Skin of body (tissue), 2 donors: ENCODE results near the gene HNF4A. TPM values are rescaled to one million over a fixed set of nuclear protein-coding genes. Genes with fewer than 3 reads are reported as not detected.

ENCODE experiments used
- DNase-seq: peaks from one replicate; lab custom pipeline; 2025; lab: John Stamatoyannopoulos, UW
- total RNA-seq: library from RNA; depleted of rRNA; stranded (reverse); fragments of >200 nt; gene quantifications from one replicate; pipeline ENCODE4 v1.2.3, GENCODE V29; 2014

Gene HNF4A
- total RNA-seq, 1 donor from 2014 or later, result 0.10 TPM

- no peak for DNase-seq
Observed at GRCh38 chr20:44405785-44406571, 50.5 kb downstream of the HNF4A start.

DNA sequence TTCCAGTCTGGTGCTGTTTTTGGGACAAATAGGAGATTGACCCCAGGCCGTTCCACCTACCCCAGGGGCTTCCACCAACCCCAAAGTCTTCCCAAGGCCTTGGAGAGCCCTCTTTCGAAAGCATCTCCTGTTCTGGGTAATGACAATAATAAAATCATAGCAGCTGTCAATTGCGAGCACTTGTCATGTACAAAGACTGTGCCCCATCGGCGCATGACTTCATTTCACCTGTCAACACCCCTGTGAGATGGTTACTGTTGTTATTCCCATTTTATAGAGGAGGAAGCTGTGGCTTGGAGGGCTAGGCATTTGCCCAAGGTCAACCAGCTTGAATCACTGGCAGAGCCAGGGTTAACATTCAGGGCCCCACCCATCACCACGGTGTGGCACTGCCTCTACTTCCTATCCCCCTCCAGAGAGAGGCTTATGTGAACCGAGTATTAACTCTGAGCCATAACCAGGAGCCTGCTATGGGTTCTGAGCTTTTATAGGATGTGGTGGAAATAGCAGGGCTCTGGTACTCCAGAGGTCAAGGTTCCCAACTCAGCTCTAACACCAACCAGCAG is 51.2 kb downstream of the HNF4A start:
- no peak for DNase-seq

DNA sequence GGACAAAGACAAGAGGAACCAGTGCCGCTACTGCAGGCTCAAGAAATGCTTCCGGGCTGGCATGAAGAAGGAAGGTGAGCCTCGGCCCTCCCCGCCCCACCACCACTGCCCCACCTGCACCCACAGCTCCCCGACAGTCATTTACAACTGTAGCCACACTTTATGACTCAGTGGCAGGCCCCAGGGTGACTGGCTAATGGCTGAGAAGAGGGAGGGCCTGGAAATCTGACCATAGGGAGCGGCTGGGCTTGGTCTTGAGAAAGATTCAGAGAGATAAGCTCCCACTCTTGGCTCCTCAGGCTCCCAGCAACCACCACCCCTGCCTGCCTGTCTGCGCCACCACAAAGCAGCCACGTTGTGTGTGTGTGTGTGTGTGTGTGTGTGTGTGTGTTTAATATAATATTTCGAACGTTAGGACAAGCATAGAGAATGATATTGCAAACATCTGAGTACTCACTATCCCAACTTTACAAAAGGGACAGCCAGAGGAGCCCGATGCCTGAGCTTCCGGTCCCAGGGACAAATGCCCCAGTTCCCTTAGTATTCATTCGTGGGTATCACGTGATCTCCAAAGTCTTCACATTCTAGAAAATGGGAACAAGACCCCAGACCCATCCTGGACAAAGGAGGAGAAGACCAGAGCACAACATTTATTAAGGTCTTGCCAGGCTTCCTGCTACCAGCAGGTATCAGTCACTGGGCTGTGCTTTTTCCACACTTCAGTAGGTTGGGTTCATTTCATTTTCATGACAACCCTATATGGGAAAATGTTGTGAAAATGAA is 52.1 kb downstream of the HNF4A start:
- DNase-seq, result no peak

GRCh38 chr20:44409132-44409600 is 53.7 kb downstream of the HNF4A start:
- no peak for DNase-seq

- no peak for DNase-seq
Observed at GRCh38 chr20:44410583-44411019, 55.1 kb downstream of the HNF4A start.

DNA sequence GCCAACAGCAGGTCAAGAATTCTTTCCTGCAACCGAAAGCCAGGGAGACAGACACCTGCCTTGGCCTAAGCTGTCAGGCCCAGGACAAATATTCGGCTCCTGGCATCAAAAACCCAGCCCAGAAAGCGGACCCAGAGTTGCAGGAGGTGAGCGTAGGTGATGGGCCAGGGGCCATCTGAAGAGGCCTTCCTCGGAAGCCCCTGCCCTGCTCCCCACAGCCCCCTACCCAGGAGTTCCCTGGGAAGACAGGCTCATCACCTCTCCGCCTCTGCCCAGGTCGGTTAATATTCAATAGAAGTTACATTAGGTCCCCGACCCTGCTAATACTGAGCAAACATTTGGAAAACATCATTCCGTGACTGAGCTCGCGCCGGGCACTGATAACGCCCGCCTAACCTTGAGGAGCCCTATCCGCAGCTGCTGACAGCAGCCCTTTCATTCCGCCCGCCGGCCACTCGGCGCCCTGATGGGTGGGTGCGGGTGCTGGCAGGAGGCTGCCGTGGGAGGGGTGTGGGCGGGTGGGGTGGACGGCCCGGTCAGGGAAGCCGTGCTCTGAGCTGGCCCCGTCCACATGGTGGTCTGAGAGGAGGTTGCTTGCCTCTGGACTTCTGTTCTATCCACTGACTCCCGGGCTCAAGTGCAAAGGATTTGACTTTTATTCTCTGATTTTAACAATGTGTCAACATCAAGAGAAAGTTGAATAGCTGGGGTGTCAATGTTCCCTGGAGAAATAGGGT is 55.7 kb downstream of the HNF4A start:
- no peak for DNase-seq

GRCh38 chr20:44411757-44412401 is 56.4 kb downstream of the HNF4A start:
- DNase-seq, result no peak

- DNase-seq, result no peak
Observed at GRCh38 chr20:44412402-44413144, 57.1 kb downstream of the HNF4A start.

GRCh38 chr20:44413575-44414345 is 58.3 kb downstream of the HNF4A start:
- DNase-seq, result no peak

GRCh38 chr20:44414346-44414714 is 58.8 kb downstream of the HNF4A start:
- no peak for DNase-seq

DNA sequence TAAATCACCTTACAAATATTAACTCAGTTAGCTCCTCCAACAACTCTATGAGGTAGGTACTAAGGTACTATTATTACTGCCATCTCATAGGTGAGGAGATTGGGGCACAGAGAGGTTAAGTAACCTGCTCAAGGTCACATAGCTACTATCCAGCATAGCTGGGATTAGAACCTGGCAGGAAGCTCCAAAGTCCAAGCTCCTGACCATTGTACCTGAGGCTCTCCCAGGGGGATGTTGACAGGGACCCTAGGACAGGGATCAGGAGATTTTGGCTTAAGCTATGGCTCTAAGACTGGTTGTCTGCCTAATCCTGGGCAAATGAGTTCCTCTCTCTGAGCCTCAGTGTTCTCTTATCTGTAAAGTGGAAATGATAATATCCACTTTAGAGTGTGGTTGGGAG is 59.3 kb downstream of the HNF4A start:
- no peak for DNase-seq

DNA sequence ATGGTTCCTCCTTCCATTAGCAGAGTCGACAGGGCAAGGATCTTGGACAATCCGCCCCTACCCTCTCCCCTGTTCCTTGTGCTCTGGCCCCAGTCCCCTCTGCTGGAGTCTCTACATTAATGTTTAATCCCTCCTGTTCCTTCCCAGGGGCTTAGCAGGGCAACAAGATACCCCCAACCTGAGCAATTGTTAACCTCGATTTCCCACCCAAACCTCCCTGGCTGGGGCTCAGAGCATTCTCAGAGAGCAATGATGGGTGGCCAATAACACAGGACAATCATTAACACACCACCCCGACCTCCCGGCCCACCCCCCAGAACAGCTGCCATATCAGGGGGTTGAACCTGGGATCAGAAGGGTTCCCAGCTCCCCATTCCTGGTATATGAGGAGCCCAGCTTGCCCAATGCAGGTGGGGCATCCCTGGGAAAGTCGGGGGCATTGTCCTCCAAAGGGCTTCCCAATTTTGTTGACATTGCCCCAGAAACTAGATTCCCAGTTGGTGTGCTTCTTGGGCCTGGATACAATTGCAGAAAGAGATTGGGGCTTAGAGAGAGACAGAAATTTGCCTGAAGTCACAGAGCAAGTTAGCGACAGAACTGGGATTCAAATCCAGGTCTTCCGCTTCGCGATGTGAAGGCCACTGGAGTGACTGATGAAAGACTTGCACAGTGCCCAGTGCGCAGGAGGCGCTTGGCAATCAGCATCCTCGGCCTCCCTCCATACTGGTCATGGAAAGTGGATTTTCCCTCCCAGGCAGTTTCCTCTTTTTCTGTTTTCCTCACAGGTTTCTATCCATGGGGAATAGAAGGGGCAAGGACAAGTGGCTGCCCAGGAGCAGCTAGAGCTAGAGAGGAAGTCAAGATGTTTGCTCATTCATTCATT is 60.6 kb downstream of the HNF4A start:
- no peak for DNase-seq

- DNase-seq, result no peak
Observed at GRCh38 chr20:44418069-44418905, 62.8 kb downstream of the HNF4A start.

GRCh38 chr20:44419131-44419844 is 63.8 kb downstream of the HNF4A start:
- no peak for DNase-seq

GRCh38 chr20:44420497-44420896 is 65.0 kb downstream of the HNF4A start:
- no peak for DNase-seq

GRCh38 chr20:44422083-44422482 is 66.6 kb downstream of the HNF4A start:
- DNase-seq, result no peak

DNA sequence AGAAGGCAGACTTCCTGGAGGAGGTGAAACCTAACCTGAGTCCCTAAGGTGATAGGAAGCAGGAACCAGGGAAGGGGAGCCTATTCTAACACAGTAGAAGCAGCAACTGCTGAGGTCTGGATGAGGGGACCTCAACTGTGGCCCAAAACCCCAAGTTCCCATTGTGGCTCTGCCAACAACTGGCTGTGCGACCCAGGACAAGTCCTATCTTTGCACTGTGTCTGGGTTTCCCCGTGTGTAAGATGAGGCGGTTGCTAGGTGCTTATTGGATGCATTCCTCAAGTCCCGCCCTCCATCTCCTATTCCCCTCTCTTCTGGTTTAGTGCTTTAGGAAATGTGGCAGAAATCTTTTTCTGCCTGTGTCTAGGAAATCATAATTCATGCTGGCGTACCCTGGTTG is 68.0 kb downstream of the HNF4A start:
- DNase-seq, result no peak
